Naive thymus-derived CD8-positive, alpha-beta T cell (primary cell): Measurements from ENCODE around the gene FOXO1. TPM values are rescaled to one million over a fixed set of nuclear protein-coding genes. Genes with fewer than 3 reads are reported as not detected.
A peak's percentile ranks its signal among the peaks of the same experiment; 100 is the strongest.

Experiments
- ATAC-seq, 2 donors: fragments of 150-1000 bp; cut with Tn5 transposase in 1 of 2; sonication (Bioruptor Pico), chemical (Tn5 transposase) in 1 of 2; 1 replicate in 1 of 2; 2 replicates in 1 of 2; pipeline ENCODE4 v1.10.0; 2021; ENCODE audit warnings: mild to moderate bottlenecking in 2 of 2, moderate library complexity in 2 of 2
- POLR2A ChIA-PET: fragments of 350-600 bp; sonication (Branson Sonifier 250); formaldehyde crosslinking; loops from one replicate; lab custom pipeline; 2021; ENCODE audit warnings: antibody characterized with exemption; lab: Charles Lee
- DNase-seq, 10 donors: peaks; one replicate each; pipeline versions ENCODE4 v3.0.0 to v3.0.0-alpha.2; 2020 to 2022
- H3K27ac Mint-ChIP-seq, 10 donors: one replicate each; pipeline ENCODE4 v1.8.0; 2020 to 2022; ENCODE audit warnings: mild to moderate bottlenecking in 10 of 10, mixed read lengths in 10 of 10, moderate library complexity in 4 of 10, inconsistent platforms in 1 of 10
- H3K27me3 Mint-ChIP-seq, 5 donors: one replicate each; pipeline ENCODE4 v1.8.0; 2021 to 2022; ENCODE audit warnings: mixed read lengths in 5 of 5
- H3K36me3 Mint-ChIP-seq, 3 donors: one replicate each; pipeline ENCODE4 v1.8.0; 2020 to 2022; ENCODE audit warnings: mixed read lengths in 3 of 3, mild to moderate bottlenecking in 2 of 3, inconsistent platforms in 1 of 3
- H3K4me1 Mint-ChIP-seq, 4 donors: one replicate each; pipeline ENCODE4 v1.8.0; 2021 to 2022; ENCODE audit warnings: mixed read lengths in 4 of 4
- H3K4me3 Mint-ChIP-seq, 10 donors: one replicate each; pipeline ENCODE4 v1.8.0; 2020 to 2022; ENCODE audit warnings: mild to moderate bottlenecking in 10 of 10, mixed read lengths in 10 of 10, moderate library complexity in 6 of 10, inconsistent platforms in 1 of 10
- H3K9me3 Mint-ChIP-seq, 9 donors: one replicate each; pipeline ENCODE4 v1.8.0; 2020 to 2022; ENCODE audit warnings: mixed read lengths in 9 of 9, mild to moderate bottlenecking in 3 of 9, inconsistent platforms in 1 of 9, moderate library complexity in 1 of 9
- polyA plus RNA-seq, 3 donors: library from polyadenylated mRNA; unstranded; fragments of 300-500 nt; fragmentation: Illumina TruSeq; gene quantifications; one replicate each; pipeline ENCODE4 v1.2.3, GENCODE V29; 2021
- total RNA-seq, 8 experiments: library from RNA in 2 of 8; stranded (reverse) in 2 of 8; gene quantifications; one replicate each; pipeline ENCODE4 v1.2.3 and lab custom pipeline; 2021 to 2026

Gene FOXO1
- total and polyA plus RNA-seq, 5 experiments from 2014 or later = 59.1 to 137 (median 101) TPM

GRCh38 chr13:40553356-40553755, 113.1 kb downstream of the FOXO1 start:
- POLR2A ChIA-PET = interaction anchor here (1.3 to 1.7 kb wide), 2 partner anchors 11 to 115 kb away, joined by 3 to 8 read pairs; no protein-coding TSS in a partner anchor
- Mint-ChIP-seq H3K27ac (peak overlapping the region; percentile 24 to 91 (median 74)), H3K4me3 (peak overlapping the region in 3 of 10 donors; percentile 31 to 42 (median 35))

GRCh38 chr13:40552895-40553294, 113.5 kb downstream of the FOXO1 start:
- Mint-ChIP-seq H3K4me3 (peak overlapping the region in 3 of 10 donors; percentile 31 to 42 (median 35)), H3K36me3 (peaks cover 4 to 26% (median 8%) of the 10 kb centered on the region in 3 donors), H3K27me3 (no peaks in the 10 kb centered on the region), H3K27ac (peak overlapping the region; percentile 24 to 91 (median 76)), H3K4me1 (peaks cover 41 to 79% (median 71%) of the 10 kb centered on the region in 4 donors), H3K9me3 (no peaks in the 10 kb centered on the region)
- ATAC-seq (peak; percentile 64 to 70), DNase-seq (no peak)
- POLR2A ChIA-PET = interaction anchor here (1.0 to 1.7 kb wide), 2 partner anchors 12 to 16 kb away, joined by 3 to 8 read pairs; no protein-coding TSS in a partner anchor

More at GRCh38 chr13:40553356-40553755, 113.1 kb downstream of the FOXO1 start:
- Mint-ChIP-seq H3K4me1 (peaks cover 41 to 84% (median 75%) of the 10 kb centered on the region in 4 donors), H3K36me3 (peaks cover 4 to 29% (median 8%) of the 10 kb centered on the region in 3 donors), H3K9me3 (no peaks in the 10 kb centered on the region), H3K27me3 (no peaks in the 10 kb centered on the region)
- peak in 1 of 2 donors; percentile 5 for ATAC-seq
- no peak for DNase-seq

GRCh38 chr13:40550130-40550529, 116.3 kb downstream of the FOXO1 start:
- peaks cover 0 to 6% (median 6%) of the 10 kb centered on the region in 3 donors for H3K36me3 Mint-ChIP-seq
- no peak overlapping the region for H3K4me3 Mint-ChIP-seq
- peak overlapping the region in 4 of 10 donors; percentile 5 to 74 (median 32) for H3K27ac Mint-ChIP-seq
- H3K4me1 Mint-ChIP-seq = peaks cover 33 to 61% (median 50%) of the 10 kb centered on the region in 4 donors
- DNase-seq (no peak), ATAC-seq (no peak)
- POLR2A ChIA-PET = interaction anchor here (0.5 kb wide), 1 partner anchor 14 kb away, joined by 3 read pairs; no protein-coding TSS in a partner anchor
- no peaks in the 10 kb centered on the region for H3K9me3 Mint-ChIP-seq
- H3K27me3 Mint-ChIP-seq = no peaks in the 10 kb centered on the region

GRCh38 chr13:40549500-40550094, 116.8 kb downstream of the FOXO1 start:
- POLR2A ChIA-PET = interaction anchor here (0.5 kb wide), 2 partner anchors 14 to 238 kb away, joined by 3 read pairs; no protein-coding TSS in a partner anchor
- Mint-ChIP-seq H3K4me3 (no peak overlapping the region), H3K36me3 (peaks cover 0 to 5% (median 4%) of the 10 kb centered on the region in 3 donors), H3K9me3 (no peaks in the 10 kb centered on the region), H3K27me3 (no peaks in the 10 kb centered on the region), H3K27ac (peak overlapping the region in 7 of 10 donors; percentile 5 to 83 (median 51)), H3K4me1 (peaks cover 32 to 56% (median 47%) of the 10 kb centered on the region in 4 donors)
- no peak for DNase-seq
- ATAC-seq = no peak

GRCh38 chr13:40547591-40548315, 118.7 kb downstream of the FOXO1 start:
- Mint-ChIP-seq H3K9me3 (no peaks in the 10 kb centered on the region), H3K27me3 (no peaks in the 10 kb centered on the region), H3K4me1 (peaks cover 21 to 38% (median 28%) of the 10 kb centered on the region in 4 donors), H3K27ac (peak overlapping the region in 7 of 10 donors; percentile 17 to 76 (median 65)), H3K36me3 (peaks cover 0 to 2% (median 0%) of the 10 kb centered on the region in 3 donors), H3K4me3 (no peak overlapping the region)
- POLR2A ChIA-PET = interaction anchor here (1.1 to 1.5 kb wide), 2 partner anchors 114 to 117 kb away, joined by 3 read pairs; no protein-coding TSS in a partner anchor
- DNase-seq (no peak), ATAC-seq (no peak)

- ATAC-seq = no peak
- Mint-ChIP-seq H3K4me1 (peaks cover 6 to 23% (median 14%) of the 10 kb centered on the region in 4 donors), H3K27ac (peak overlapping the region in 1 of 10 donors; percentile 67)
Observed at GRCh38 chr13:40546047-40546446, 120.4 kb downstream of the FOXO1 start.

GRCh38 chr13:40540328-40541044, 126.0 kb downstream of the FOXO1 start:
- Mint-ChIP-seq H3K36me3 (no peaks in the 10 kb centered on the region), H3K4me3 (no peak overlapping the region), H3K27ac (peak overlapping the region in 2 of 10 donors; percentile 6 to 75), H3K27me3 (no peaks in the 10 kb centered on the region), H3K9me3 (no peaks in the 10 kb centered on the region), H3K4me1 (peaks cover 12 to 19% (median 14%) of the 10 kb centered on the region in 4 donors)
- POLR2A ChIA-PET = interaction anchor here (0.6 kb wide), 2 partner anchors 10 to 152 kb away, joined by 3 read pairs; no protein-coding TSS in a partner anchor
- ATAC-seq = no peak
- DNase-seq = no peak

More at GRCh38 chr13:40546047-40546446, 120.4 kb downstream of the FOXO1 start:
- Mint-ChIP-seq H3K27me3 (no peaks in the 10 kb centered on the region), H3K9me3 (no peaks in the 10 kb centered on the region), H3K36me3 (peaks cover 0 to 2% (median 0%) of the 10 kb centered on the region in 3 donors), H3K4me3 (no peak overlapping the region)
- POLR2A ChIA-PET = no interaction called here
- DNase-seq = no peak

GRCh38 chr13:40539576-40540327, 126.7 kb downstream of the FOXO1 start:
- POLR2A ChIA-PET = no interaction called here
- no peak overlapping the region for H3K4me3 Mint-ChIP-seq
- H3K27ac Mint-ChIP-seq = peak overlapping the region in 3 of 10 donors; percentile 11 to 75 (median 20)
- ATAC-seq (no peak), DNase-seq (no peak)
- H3K4me1 Mint-ChIP-seq = peaks cover 12 to 17% (median 14%) of the 10 kb centered on the region in 4 donors
- H3K36me3 Mint-ChIP-seq = no peaks in the 10 kb centered on the region
- H3K27me3 Mint-ChIP-seq = no peaks in the 10 kb centered on the region
- no peaks in the 10 kb centered on the region for H3K9me3 Mint-ChIP-seq

- ATAC-seq = no peak
- peak overlapping the region in 1 of 10 donors; percentile 24 for H3K4me3 Mint-ChIP-seq
- no peaks in the 10 kb centered on the region for H3K27me3 Mint-ChIP-seq
- H3K4me1 Mint-ChIP-seq = peaks cover 12 to 17% (median 15%) of the 10 kb centered on the region in 4 donors
- no peaks in the 10 kb centered on the region for H3K9me3 Mint-ChIP-seq
- H3K36me3 Mint-ChIP-seq = no peaks in the 10 kb centered on the region
- POLR2A ChIA-PET = interaction anchor here (1.0 kb wide), 1 partner anchor 15 kb away, joined by 3 read pairs; no protein-coding TSS in a partner anchor
- DNase-seq = no peak
- no peak overlapping the region for H3K27ac Mint-ChIP-seq
Observed at GRCh38 chr13:40537146-40537895, 129.1 kb downstream of the FOXO1 start.

GRCh38 chr13:40536443-40537113, 129.9 kb downstream of the FOXO1 start:
- POLR2A ChIA-PET = interaction anchor here (0.5 to 1.0 kb wide), 3 partner anchors 13 to 51 kb away, joined by 3 read pairs; no protein-coding TSS in a partner anchor

More at GRCh38 chr13:40536443-40537113, 129.9 kb downstream of the FOXO1 start:
- no peak overlapping the region for H3K4me3 Mint-ChIP-seq
- DNase-seq = no peak
- no peaks in the 10 kb centered on the region for H3K36me3 Mint-ChIP-seq
- H3K9me3 Mint-ChIP-seq = no peaks in the 10 kb centered on the region
- peak in 1 of 2 donors; percentile 14 for ATAC-seq
- H3K4me1 Mint-ChIP-seq = peaks cover 12 to 24% (median 21%) of the 10 kb centered on the region in 4 donors
- H3K27ac Mint-ChIP-seq = peak overlapping the region in 1 of 10 donors; percentile 47
- no peaks in the 10 kb centered on the region for H3K27me3 Mint-ChIP-seq
